GM13976 (cell line): ENCODE measurements around the gene SNTG2.

Experiments
- DNase-seq: peaks from one replicate; pipeline ENCODE4 v3.0.0; 2012; ENCODE audit warnings: low spot score
- CTCF ChIP-seq: IDR thresholded peaks from 2 replicates; pipeline ENCODE4 v1.5.1; 2012; ENCODE audit warnings: borderline replicate concordance, mild to moderate bottlenecking; ENCODE audit not compliant: insufficient read depth; ENCODE audit errors: extremely low read depth, missing control alignments, control extremely low read depth
- in situ Hi-C: fragments of 300-500 bp; cut with MboI; formaldehyde crosslinking; loops from one replicate; pipeline ENCODE4 v1.12.0; 2022; ENCODE audit warnings: low sequenced_read_pairs, mixed read lengths, inconsistent platforms; ENCODE audit not compliant: unreplicated experiment

The SNTG2 gene

GRCh38 chr2:1367601-1368000, 417.0 kb downstream of the SNTG2 start:
- in situ Hi-C loops: no loop called here
- no peak for DNase-seq
- TF ChIP-seq CTCF: no peak

- no peak for TF ChIP-seq CTCF
- DNase-seq: no peak
- in situ Hi-C loops: no loop called here
Observed at GRCh38 chr2:1369905-1370304, 419.3 kb downstream of the SNTG2 start.

GRCh38 chr2:1370461-1370860, 419.8 kb downstream of the SNTG2 start:
- in situ Hi-C loops: no loop called here
- TF ChIP-seq CTCF: no peak
- no peak for DNase-seq

GRCh38 chr2:1371082-1371481, 420.4 kb downstream of the SNTG2 start:
- in situ Hi-C loops: no loop called here
- no peak for TF ChIP-seq CTCF
- DNase-seq: no peak

GRCh38 chr2:1373830-1374229, 423.2 kb downstream of the SNTG2 start:
- no peak for TF ChIP-seq CTCF
- no peak for DNase-seq
- in situ Hi-C loops: no loop called here

- in situ Hi-C loops: no loop called here
- no peak for DNase-seq
- TF ChIP-seq CTCF: no peak
Observed at GRCh38 chr2:1374287-1374686, 423.6 kb downstream of the SNTG2 start.

- TF ChIP-seq CTCF: no peak
- DNase-seq: no peak
- in situ Hi-C loops: no loop called here
Observed at GRCh38 chr2:1375794-1376193, 425.1 kb downstream of the SNTG2 start.
